Right lobe of liver (tissue), 4 donors: ENCODE data around the gene SLC2A5.

Experiments used
- CTCF ChIP-seq, 4 donors: fragments of 200-600 bp in 3 of 4; fragments of 450-650 bp in 1 of 4; IDR thresholded peaks; one replicate each; pipeline versions ENCODE4 v1.5.1 to v1.8.0; 2016 to 2022; ENCODE audit warnings: antibody characterized with exemption in 4 of 4, mild to moderate bottlenecking in 2 of 4
- POLR2A ChIP-seq: fragments of 450-650 bp; IDR thresholded peaks from one replicate; pipeline ENCODE4 v1.6.1; 2017; ENCODE audit warnings: antibody characterized with exemption, mild to moderate bottlenecking
- donor health status: DM: no; HTN: no; CAD: no.
- donor health status: DM: no; HTN: no; CAD: no.
- donor health status: DM: no; HTN: yes; CAD: no.

DNA sequence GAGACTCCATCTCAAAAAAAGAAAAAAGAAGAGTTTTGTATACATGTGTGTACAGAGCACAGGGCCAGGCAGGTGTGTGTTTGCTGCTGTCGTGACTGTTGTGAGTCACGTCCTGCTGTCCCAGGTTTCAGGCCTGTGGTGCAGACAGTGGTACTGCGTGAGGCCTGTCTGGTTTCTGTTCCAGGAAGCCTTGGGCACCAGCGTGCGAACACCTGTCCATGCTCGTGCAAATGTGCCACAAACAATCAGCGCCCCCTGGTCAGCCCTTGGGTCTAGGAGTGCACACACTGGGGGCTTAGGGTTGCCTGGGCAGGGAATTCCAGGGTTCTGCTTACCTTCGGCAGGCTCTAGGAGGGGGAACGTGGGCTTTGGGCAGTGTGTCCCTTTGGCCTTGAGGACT is 42.5 kb upstream of the SLC2A5 start:
- TF ChIP-seq CTCF (IDR thresholded peaks at IDR 0.05) (no peak), POLR2A (no peak)
